IMR-90 (cell line): ENCODE results near the gene ASAP2. TPM values are rescaled to one million over a fixed set of nuclear protein-coding genes. Genes with fewer than 3 reads are reported as not detected.

Experiments
- ATAC-seq: fragments of 200-7000 bp; cut with Tn5 transposase; 2 replicates; pipeline ENCODE4 v1.9.1; 2020; ENCODE audit warnings: low read depth, mild to moderate bottlenecking, moderate library complexity
- BruUV-seq: library from RNA; stranded (reverse); fragments of 400-500 nt; replicated peaks from 2 replicates; lab custom pipeline; 2021; lab: Mats Ljungman, UMichigan
- CTCF ChIA-PET: fragments of 300-600 bp; formaldehyde crosslinking; extraction: SDS; loops from one replicate; lab custom pipeline; 2021; ENCODE audit warnings: antibody characterized with exemption; lab: Yijun Ruan, JAX
- POLR2A ChIA-PET: fragments of 300-600 bp; sonication (Branson Sonifier 250); formaldehyde crosslinking; loops from one replicate; lab custom pipeline; 2022; ENCODE audit warnings: antibody characterized with exemption; ENCODE audit not compliant: unreplicated experiment; lab: Charles Lee
- DNase-seq: peaks from one replicate; pipeline ENCODE4 v3.0.0; 2013
- H2AFZ ChIP-seq: replicated peaks from 2 replicates; pipeline ENCODE3; 2013; ENCODE audit warnings: low read length, mild to moderate bottlenecking; ENCODE audit not compliant: poor library complexity
- H2AK5ac ChIP-seq: 2 replicates; pipeline ENCODE4 v1.6.1; 2013; ENCODE audit warnings: low read depth, low read length, inconsistent platforms
- H2AK9ac ChIP-seq: replicated peaks from 2 replicates; pipeline ENCODE3; 2013; ENCODE audit warnings: mild to moderate bottlenecking, low read depth, low read length, moderate library complexity; ENCODE audit not compliant: poor library complexity
- H2BK120ac ChIP-seq: 2 replicates; pipeline ENCODE4 v1.6.1; 2013; ENCODE audit warnings: low read depth, low read length, inconsistent platforms
- H2BK15ac ChIP-seq: 3 replicates; pipeline ENCODE4 v1.6.1; 2013; ENCODE audit warnings: low read depth, low read length, inconsistent platforms
- H2BK20ac ChIP-seq: 2 replicates; pipeline ENCODE4 v1.6.1; 2013; ENCODE audit warnings: low read depth, mild to moderate bottlenecking, inconsistent platforms, low read length, moderate library complexity
- H2BK5ac ChIP-seq: 2 replicates; pipeline ENCODE4 v1.6.1; 2013; ENCODE audit warnings: mild to moderate bottlenecking, low read depth, low read length, inconsistent platforms; ENCODE audit not compliant: poor library complexity, severe bottlenecking
- H3K14ac ChIP-seq: replicated peaks from 2 replicates; pipeline ENCODE4 v1.6.1; 2013; ENCODE audit warnings: low read depth, low read length, inconsistent platforms
- H3K18ac ChIP-seq: 2 replicates; pipeline ENCODE4 v1.6.1; 2013; ENCODE audit warnings: low read depth, low read length, control low read depth
- H3K23ac ChIP-seq: 2 replicates; pipeline ENCODE4 v1.6.1; 2013; ENCODE audit warnings: low read depth, low read length, inconsistent platforms
- H3K27ac ChIP-seq: 2 replicates; pipeline ENCODE4 v1.5.1; 2013; ENCODE audit warnings: mild to moderate bottlenecking, control low read depth, low read length; ENCODE audit not compliant: insufficient read depth
- H3K27me3 ChIP-seq: 2 replicates; pipeline ENCODE4 v1.6.1; 2013; ENCODE audit warnings: low read length; ENCODE audit not compliant: control insufficient read depth, insufficient read depth
- H3K36me3 ChIP-seq: 2 replicates; pipeline ENCODE4 v1.6.1; 2013; ENCODE audit warnings: low read length, mixed read lengths; ENCODE audit not compliant: control insufficient read depth, insufficient read depth
- H3K4ac ChIP-seq: 2 replicates; pipeline ENCODE4 v1.6.1; 2013; ENCODE audit warnings: low read depth, low read length, inconsistent platforms
- H3K4me1 ChIP-seq: 2 replicates; pipeline ENCODE4 v1.6.1; 2013; ENCODE audit warnings: low read length, mixed read lengths; ENCODE audit not compliant: control insufficient read depth, insufficient read depth
- H3K4me2 ChIP-seq: 2 replicates; pipeline ENCODE4 v1.6.1; 2013; ENCODE audit warnings: low read depth, mild to moderate bottlenecking, control low read depth, low read length, moderate library complexity
- H3K4me3 ChIP-seq: 2 replicates; pipeline ENCODE4 v1.5.1; 2013; ENCODE audit warnings: low read depth, mild to moderate bottlenecking, control low read depth, low read length, moderate library complexity; ENCODE audit not compliant: insufficient read depth
- H3K56ac ChIP-seq: 2 replicates; pipeline ENCODE4 v1.6.1; 2013; ENCODE audit warnings: low read length, inconsistent platforms; ENCODE audit not compliant: insufficient read depth; ENCODE audit errors: extremely low read depth
- H3K79me1 ChIP-seq, 2 experiments: 2 replicates each; pipeline ENCODE4 v1.6.1; 2013; ENCODE audit warnings: low read length in 2 of 2, inconsistent platforms in 1 of 2, low read depth in 1 of 2
- H3K9ac ChIP-seq: 2 replicates; pipeline ENCODE4 v1.6.1; 2013; ENCODE audit warnings: low read depth, low read length, control low read depth
- H3K9me1 ChIP-seq: 2 replicates; pipeline ENCODE4 v1.6.1; 2013; ENCODE audit warnings: low read length, inconsistent platforms; ENCODE audit not compliant: insufficient read depth
- H3K9me3 ChIP-seq: 2 replicates; pipeline ENCODE4 v1.6.1; 2013; ENCODE audit warnings: low read length; ENCODE audit not compliant: control insufficient read depth, insufficient read depth
- H4K20me1 ChIP-seq: 2 replicates; pipeline ENCODE4 v1.6.1; 2013; ENCODE audit warnings: low read length, inconsistent platforms; ENCODE audit not compliant: insufficient read depth
- H4K5ac ChIP-seq: 2 replicates; pipeline ENCODE4 v1.6.1; 2013; ENCODE audit warnings: mild to moderate bottlenecking, low read depth, low read length, control low read depth
- H4K8ac ChIP-seq, 2 experiments: 2 replicates each; pipeline ENCODE4 v1.6.1; 2013; ENCODE audit warnings: low read depth in 2 of 2, low read length in 2 of 2, control low read depth in 1 of 2, inconsistent platforms in 1 of 2
- H4K91ac ChIP-seq: 2 replicates; pipeline ENCODE4 v1.6.1; 2013; ENCODE audit warnings: low read depth, low read length, inconsistent platforms; ENCODE audit not compliant: insufficient read depth
- POLR2A ChIP-seq: IDR thresholded peaks from 2 replicates; pipeline ENCODE4 v1.6.1; 2012; ENCODE audit warnings: mild to moderate bottlenecking, low read depth, low read length
- RCOR1 ChIP-seq: IDR thresholded peaks from 2 replicates; pipeline ENCODE4 v1.6.1; 2012; ENCODE audit warnings: mild to moderate bottlenecking, low read length, improper control_type of control experiment; ENCODE audit not compliant: insufficient replicate concordance
- USF2 ChIP-seq: fragments of 150-350 bp; IDR thresholded peaks from 2 replicates; pipeline ENCODE4 v1.6.1; 2017; ENCODE audit warnings: mild to moderate bottlenecking, antibody characterized with exemption, low read length, low read depth
- WGBS, 2 experiments: methylation state at CpG; one replicate each; pipeline versions ENCODE4 v1.1.5 to v1.1.7; 2013; ENCODE audit warnings: missing lambda C conversion rate in 2 of 2; ENCODE audit not compliant: insufficient read length in 1 of 2; ENCODE audit errors: extremely low coverage in 2 of 2; 5-methylcytosine and 5-hydroxymethylcytosine counted together
- dilution Hi-C: fragments of 300-500 bp; cut with HindIII; formaldehyde crosslinking; loops from one replicate; pipeline ENCODE4 v1.14.3; 2018; ENCODE audit warnings: low sequenced_read_pairs; ENCODE audit not compliant: unreplicated experiment
- in situ Hi-C: fragments of 300-500 bp; cut with MboI; formaldehyde crosslinking; loops from 3 replicates; pipeline ENCODE4 v1.14.3; 2019; ENCODE audit warnings: low sequenced_read_pairs, inconsistent platforms, mixed read lengths
- intact Hi-C: fragments of 100-400 bp; cut with micrococcal nuclease; formaldehyde crosslinking; loops from 2 replicates; pipeline ENCODE4 v1.10.0; 2022
- polyA plus RNA-seq, 3 experiments: library from polyadenylated mRNA; depleted of rRNA; stranded (reverse); fragments of >200 nt; gene quantifications; 2 replicates each; pipeline ENCODE4 v1.2.3, GENCODE V29; 2012; ENCODE audit warnings: low replicate concordance in 1 of 3
- total RNA-seq: library from RNA; depleted of rRNA; stranded (reverse); fragments of >200 nt; gene quantifications from 2 replicates; pipeline ENCODE4 v1.2.3, GENCODE V29; 2012

ASAP2 gene
- total and polyA plus RNA-seq, 2 of the 4 experiments (the other 2 are of a cell fraction), result 19.7 to 28.1 TPM

GRCh38 chr2:9391961-9392720, 185.5 kb downstream of the ASAP2 start:
- in situ Hi-C loops (no loop called here), dilution Hi-C loops (no loop called here), intact Hi-C loops (no loop called here)
- Histone ChIP-seq H2BK15ac (no peak overlapping the region), H3K4me2 (no peak overlapping the region), H3K4ac (no peak overlapping the region), H3K4me3 (no peak overlapping the region), H2BK5ac (no peak overlapping the region), H3K9me1 (peaks cover 4% of the 10 kb centered on the region), H3K23ac (no peak overlapping the region), H3K56ac (no peak overlapping the region), H3K18ac (no peak overlapping the region), H4K5ac (no peak overlapping the region), H3K79me1 (peaks cover 0 to 38% of the 10 kb centered on the region in 2 experiments; a peak in 3 of 4 replicates), H3K14ac (no peak overlapping the region), H3K9me3 (no peaks in the 10 kb centered on the region), H4K20me1 (peaks cover 4% of the 10 kb centered on the region), H2AK5ac (no peak overlapping the region), H3K36me3 (peaks cover 49% of the 10 kb centered on the region), H3K27ac (no peak overlapping the region), H4K91ac (no peak overlapping the region), H2AFZ (no peak overlapping the region), H2BK20ac (no peak overlapping the region), H3K4me1 (no peaks in the 10 kb centered on the region), H3K9ac (no peak overlapping the region), H4K8ac (no peak overlapping the region), H2BK120ac (no peak overlapping the region), H3K27me3 (no peaks in the 10 kb centered on the region), H2AK9ac (no peak overlapping the region)
- ChIA-PET CTCF (no interaction called here), POLR2A (no interaction called here)
- no TSS peak for BruUV-seq
- TF ChIP-seq USF2 (no peak), POLR2A (no peak), RCOR1 (no peak)
- DNase-seq, result no peak
- ATAC-seq, result no peak
- WGBS, 2 experiments, result 94% methylated on average over 7 of the region's 13 CpGs; no CpG with 5 or more reads in 1 of the 2 experiments
